H1 (cell line): ENCODE measurements around the gene ATP13A3.

Experiments used
- CTCF ChIP-seq, 3 experiments: IDR thresholded peaks; 1 replicate in 2 of 3; 2 replicates in 1 of 3; pipeline versions ENCODE4 v1.5.1 to v1.6.1; 2011; ENCODE audit warnings: low read length in 3 of 3, mild to moderate bottlenecking in 3 of 3, inconsistent platforms in 2 of 3, low read depth in 1 of 3, moderate library complexity in 1 of 3; ENCODE audit not compliant: insufficient read depth in 1 of 3; ENCODE audit errors: control extremely low read depth in 1 of 3
- JUN ChIP-seq: IDR thresholded peaks from 2 replicates; pipeline ENCODE4 v1.6.1; 2011; ENCODE audit warnings: low read depth, mild to moderate bottlenecking, improper control_type of control experiment, low read length
- POLR2A ChIP-seq, 2 experiments: IDR thresholded peaks; 1 replicate in 1 of 2; 2 replicates in 1 of 2; pipeline ENCODE4 v1.6.1; 2011; ENCODE audit warnings: low read depth in 2 of 2, low read length in 2 of 2, mild to moderate bottlenecking in 2 of 2; ENCODE audit errors: control extremely low read depth in 1 of 2
- RXRA ChIP-seq: IDR thresholded peaks from 2 replicates; pipeline ENCODE4 v1.6.1; 2011; ENCODE audit warnings: low read depth, mild to moderate bottlenecking, low read length, moderate library complexity; ENCODE audit not compliant: insufficient read depth

- TF ChIP-seq JUN: no peak
- no peak for TF ChIP-seq CTCF (IDR thresholded peaks at IDR 0.05; ENCODE audit: control extremely low read depth in 1 of 3, insufficient read depth in 1 of 3, low read depth in 1 of 3, low read length in 3 of 3)
- no peak for TF ChIP-seq POLR2A (IDR thresholded peaks at IDR 0.05; ENCODE audit: control extremely low read depth in 1 of 2, low read depth in 2 of 2, low read length in 2 of 2)
- no peak for TF ChIP-seq RXRA
These were observed 36.9 kb downstream of the ATP13A3 start for GRCh38 chr3:194449913-194450312.
